Measurements from ENCODE around the gene FRMPD4. TPM values are rescaled to one million over a fixed set of nuclear protein-coding genes. Genes with fewer than 3 reads are reported as not detected.

Gene FRMPD4
- total RNA-seq, 5 donors from 2014 or later (not counting 1 experiment from before 2014, with no cell fraction given), result not detected

DNA sequence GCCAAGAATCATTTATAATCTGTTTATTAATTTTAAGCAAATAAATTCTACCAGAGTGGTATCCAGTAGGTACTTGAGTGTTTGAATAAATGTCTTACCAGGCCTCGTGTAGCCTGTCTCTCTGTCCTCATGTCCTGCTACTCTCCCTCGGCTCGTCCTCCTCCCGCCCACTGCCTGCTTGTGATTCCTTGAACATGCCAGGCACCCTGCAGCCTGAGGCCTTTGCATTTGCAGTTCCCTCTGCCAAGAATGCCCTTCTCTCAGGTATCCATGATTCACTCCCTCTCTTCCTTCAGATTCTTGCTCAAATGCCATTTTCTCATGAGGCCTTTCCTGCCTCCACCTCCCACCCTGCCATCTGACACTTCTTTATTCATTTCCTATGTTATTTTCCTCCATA, 443.3 kb downstream of the FRMPD4 start:
- ATAC-seq (replicated peaks in 1 of 4) (no peak), DNase-seq (no peak)
- no peak overlapping the region for H3K4me3 ChIP-seq (ENCODE audit: control insufficient read depth in 1 of 2, extremely low read depth in 1 of 2, low read length in 1 of 2)
- 100% methylated on average over 2 of the region's 4 CpGs for WGBS (ENCODE audit: insufficient coverage)
- Mint-ChIP-seq H3K4me1 (no peaks in the 10 kb centered on the region), H3K27ac (no peak overlapping the region), H3K4me3 (no peak overlapping the region), H3K36me3 (no peaks in the 10 kb centered on the region), H3K27me3 (peaks cover 0 to 26% of the 10 kb centered on the region in 2 donors), H3K9me3 (peaks cover 0 to 1% (median 0%) of the 10 kb centered on the region in 3 donors)
- ChIA-PET POLR2A (no interaction called here), CTCF (no interaction called here)
- H3K27ac ChIP-seq (ENCODE audit: low read length), result no peak overlapping the region
- H3K36me3 ChIP-seq (ENCODE audit: control insufficient read depth in 2 of 2, extremely low read depth in 1 of 2, insufficient read depth in 1 of 2, low read length in 1 of 2), result no peaks in the 10 kb centered on the region
- H3K27me3 ChIP-seq (replicated peaks in 1 of 2; ENCODE audit: control insufficient read depth in 2 of 2, extremely low read depth in 1 of 2, insufficient read depth in 2 of 2, low read length in 1 of 2), result no peaks in the 10 kb centered on the region
- H3K9me3 ChIP-seq, result no peaks in the 10 kb centered on the region
- no peaks in the 10 kb centered on the region for H3K4me1 ChIP-seq (ENCODE audit: control insufficient read depth in 1 of 2, extremely low read depth in 1 of 2, insufficient read depth in 2 of 2, low read length in 2 of 2)

GRCh38 chrX:12582649-12583048, 444.4 kb downstream of the FRMPD4 start:
- ChIA-PET CTCF (no interaction called here), POLR2A (no interaction called here)
- no peak overlapping the region for H3K27ac ChIP-seq (ENCODE audit: low read length)
- peaks cover 0 to 24% of the 10 kb centered on the region in 2 donors for H3K27me3 Mint-ChIP-seq
- H3K9me3 ChIP-seq, result no peaks in the 10 kb centered on the region
- no peaks in the 10 kb centered on the region for H3K4me1 ChIP-seq (ENCODE audit: control insufficient read depth in 1 of 2, extremely low read depth in 1 of 2, insufficient read depth in 2 of 2, low read length in 2 of 2)
- no peak overlapping the region for H3K27ac Mint-ChIP-seq
- no peaks in the 10 kb centered on the region for H3K27me3 ChIP-seq (replicated peaks in 1 of 2; ENCODE audit: control insufficient read depth in 2 of 2, extremely low read depth in 1 of 2, insufficient read depth in 2 of 2, low read length in 1 of 2)
- no peak overlapping the region for H3K4me3 ChIP-seq (ENCODE audit: control insufficient read depth in 1 of 2, extremely low read depth in 1 of 2, low read length in 1 of 2)
- DNase-seq, result no peak
- H3K4me1 Mint-ChIP-seq, result no peaks in the 10 kb centered on the region
- no peak for ATAC-seq (replicated peaks in 1 of 4)
- H3K36me3 Mint-ChIP-seq, result no peaks in the 10 kb centered on the region
- no peaks in the 10 kb centered on the region for H3K36me3 ChIP-seq (ENCODE audit: control insufficient read depth in 2 of 2, extremely low read depth in 1 of 2, insufficient read depth in 1 of 2, low read length in 1 of 2)
- H3K4me3 Mint-ChIP-seq, result no peak overlapping the region
- no peaks in the 10 kb centered on the region for H3K9me3 Mint-ChIP-seq
- WGBS (ENCODE audit: insufficient coverage), result no CpG with 5 or more reads among the region's 4 CpGs

GRCh38 chrX:12583543-12583942, 445.3 kb downstream of the FRMPD4 start:
- no peak overlapping the region for H3K4me3 Mint-ChIP-seq
- no peak overlapping the region for H3K27ac Mint-ChIP-seq
- POLR2A ChIA-PET, result no interaction called here

DNA sequence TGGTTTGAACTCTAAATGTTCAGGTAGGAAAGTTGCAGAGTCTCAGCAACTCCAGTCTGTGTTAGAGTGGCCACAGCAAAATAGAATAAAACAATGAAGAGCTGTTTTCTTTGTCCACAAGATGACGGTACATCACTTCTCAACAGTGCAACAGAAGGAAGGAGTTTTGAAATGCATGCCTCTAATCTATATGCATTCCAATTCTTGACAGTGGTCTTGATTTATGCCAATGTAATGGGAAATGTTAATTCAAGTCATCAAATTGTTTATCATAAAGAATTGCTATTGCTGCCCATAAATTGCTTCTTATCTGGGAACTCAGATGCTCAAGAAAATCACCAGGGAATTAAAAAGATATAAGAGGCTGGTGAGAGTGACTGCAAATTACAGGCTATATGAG, 457.4 kb downstream of the FRMPD4 start:
- Histone ChIP-seq H3K4me1 (ENCODE audit: control insufficient read depth in 1 of 2, extremely low read depth in 1 of 2, insufficient read depth in 2 of 2, low read length in 2 of 2) (no peaks in the 10 kb centered on the region), H3K27me3 (replicated peaks in 1 of 2; ENCODE audit: control insufficient read depth in 2 of 2, extremely low read depth in 1 of 2, insufficient read depth in 2 of 2, low read length in 1 of 2) (no peaks in the 10 kb centered on the region), H3K4me3 (ENCODE audit: control insufficient read depth in 1 of 2, extremely low read depth in 1 of 2, low read length in 1 of 2) (no peak overlapping the region), H3K27ac (ENCODE audit: low read length) (no peak overlapping the region), H3K9me3 (no peaks in the 10 kb centered on the region), H3K36me3 (ENCODE audit: control insufficient read depth in 2 of 2, extremely low read depth in 1 of 2, insufficient read depth in 1 of 2, low read length in 1 of 2) (no peaks in the 10 kb centered on the region)
- ATAC-seq (replicated peaks in 1 of 4), result no peak
- Mint-ChIP-seq H3K4me3 (no peak overlapping the region), H3K4me1 (no peaks in the 10 kb centered on the region), H3K9me3 (no peaks in the 10 kb centered on the region), H3K27me3 (peaks cover 0 to 12% of the 10 kb centered on the region in 2 donors), H3K36me3 (no peaks in the 10 kb centered on the region), H3K27ac (no peak overlapping the region)
- ChIA-PET POLR2A (no interaction called here), CTCF (no interaction called here)
- WGBS (ENCODE audit: insufficient coverage), result no CpG with 5 or more reads among the region's 1 CpG
- no peak for DNase-seq

More at GRCh38 chrX:12583543-12583942, 445.3 kb downstream of the FRMPD4 start:
- H3K36me3 ChIP-seq (ENCODE audit: control insufficient read depth in 2 of 2, extremely low read depth in 1 of 2, insufficient read depth in 1 of 2, low read length in 1 of 2), result no peaks in the 10 kb centered on the region
- no peak overlapping the region for H3K27ac ChIP-seq (ENCODE audit: low read length)
- DNase-seq, result no peak
- no peaks in the 10 kb centered on the region for H3K9me3 Mint-ChIP-seq
- no peaks in the 10 kb centered on the region for H3K4me1 ChIP-seq (ENCODE audit: control insufficient read depth in 1 of 2, extremely low read depth in 1 of 2, insufficient read depth in 2 of 2, low read length in 2 of 2)
- CTCF ChIA-PET, result no interaction called here
- H3K36me3 Mint-ChIP-seq, result no peaks in the 10 kb centered on the region
- H3K9me3 ChIP-seq, result no peaks in the 10 kb centered on the region
- WGBS (ENCODE audit: insufficient coverage), result 89% methylated on average over 16 of the region's 25 CpGs
- no peak overlapping the region for H3K4me3 ChIP-seq (ENCODE audit: control insufficient read depth in 1 of 2, extremely low read depth in 1 of 2, low read length in 1 of 2)
- H3K4me1 Mint-ChIP-seq, result no peaks in the 10 kb centered on the region
- H3K27me3 ChIP-seq (replicated peaks in 1 of 2; ENCODE audit: control insufficient read depth in 2 of 2, extremely low read depth in 1 of 2, insufficient read depth in 2 of 2, low read length in 1 of 2), result no peaks in the 10 kb centered on the region
- peaks cover 0 to 27% of the 10 kb centered on the region in 2 donors for H3K27me3 Mint-ChIP-seq
- ATAC-seq (replicated peaks in 1 of 4), result no peak

GRCh38 chrX:12610079-12610478, 471.8 kb downstream of the FRMPD4 start:
- no peak overlapping the region for H3K27ac ChIP-seq (ENCODE audit: low read length)
- H3K27me3 ChIP-seq (replicated peaks in 1 of 2; ENCODE audit: control insufficient read depth in 2 of 2, extremely low read depth in 1 of 2, insufficient read depth in 2 of 2, low read length in 1 of 2), result no peaks in the 10 kb centered on the region
- Mint-ChIP-seq H3K9me3 (peaks cover 0 to 4% (median 0%) of the 10 kb centered on the region in 3 donors), H3K4me3 (no peak overlapping the region), H3K4me1 (no peaks in the 10 kb centered on the region), H3K27me3 (peaks cover 0 to 7% of the 10 kb centered on the region in 2 donors), H3K36me3 (no peaks in the 10 kb centered on the region), H3K27ac (no peak overlapping the region)
- no peaks in the 10 kb centered on the region for H3K36me3 ChIP-seq (ENCODE audit: control insufficient read depth in 2 of 2, extremely low read depth in 1 of 2, insufficient read depth in 1 of 2, low read length in 1 of 2)
- 65% methylated on average over 2 of the region's 2 CpGs for WGBS (ENCODE audit: insufficient coverage)
- H3K4me3 ChIP-seq (ENCODE audit: control insufficient read depth in 1 of 2, extremely low read depth in 1 of 2, low read length in 1 of 2), result no peak overlapping the region
- ChIA-PET POLR2A (interaction anchor here in 1 of 2 donors (0.7 kb wide), 1 partner anchor 135 kb away, joined by 6 read pairs; no protein-coding TSS in a partner anchor), CTCF (interaction anchor here in 1 of 2 donors (0.6 kb wide), 1 partner anchor 10 kb away, joined by 3 read pairs; no protein-coding TSS in a partner anchor)
- H3K9me3 ChIP-seq, result no peaks in the 10 kb centered on the region
- ATAC-seq (replicated peaks in 1 of 4), result no peak
- no peaks in the 10 kb centered on the region for H3K4me1 ChIP-seq (ENCODE audit: control insufficient read depth in 1 of 2, extremely low read depth in 1 of 2, insufficient read depth in 2 of 2, low read length in 2 of 2)
- DNase-seq, result no peak

DNA sequence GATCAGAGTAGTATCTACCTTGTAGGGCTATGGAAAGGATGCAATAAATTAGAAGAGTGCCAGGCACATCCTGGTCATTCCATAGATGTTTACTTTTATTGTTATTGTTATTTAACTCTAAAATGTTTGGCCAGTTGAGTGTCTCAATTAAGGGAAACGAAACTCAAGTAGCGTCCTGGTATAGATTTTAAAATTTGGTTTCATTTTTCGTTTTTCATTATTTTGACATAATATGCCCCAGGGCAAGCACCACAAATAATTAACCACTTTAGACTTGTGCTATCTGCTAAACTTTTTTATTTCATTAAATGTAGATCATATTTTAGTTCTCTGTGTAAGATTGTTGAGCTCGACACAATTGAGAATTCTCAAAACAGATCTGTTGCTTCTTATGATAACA, 473.2 kb downstream of the FRMPD4 start:
- no peaks in the 10 kb centered on the region for H3K4me1 Mint-ChIP-seq
- H3K4me3 ChIP-seq (ENCODE audit: control insufficient read depth in 1 of 2, extremely low read depth in 1 of 2, low read length in 1 of 2), result no peak overlapping the region
- ChIA-PET POLR2A (no interaction called here), CTCF (no interaction called here)
- DNase-seq, result no peak
- H3K27me3 Mint-ChIP-seq, result peaks cover 0 to 7% of the 10 kb centered on the region in 2 donors
- no peaks in the 10 kb centered on the region for H3K36me3 Mint-ChIP-seq
- no peaks in the 10 kb centered on the region for H3K9me3 ChIP-seq
- no peak overlapping the region for H3K27ac ChIP-seq (ENCODE audit: low read length)
- WGBS (ENCODE audit: insufficient coverage), result no CpG with 5 or more reads among the region's 4 CpGs
- no peaks in the 10 kb centered on the region for H3K9me3 Mint-ChIP-seq
- H3K27ac Mint-ChIP-seq, result no peak overlapping the region
- H3K4me3 Mint-ChIP-seq, result no peak overlapping the region
- no peaks in the 10 kb centered on the region for H3K27me3 ChIP-seq (replicated peaks in 1 of 2; ENCODE audit: control insufficient read depth in 2 of 2, extremely low read depth in 1 of 2, insufficient read depth in 2 of 2, low read length in 1 of 2)
- no peak for ATAC-seq (replicated peaks in 1 of 4)
- H3K4me1 ChIP-seq (ENCODE audit: control insufficient read depth in 1 of 2, extremely low read depth in 1 of 2, insufficient read depth in 2 of 2, low read length in 2 of 2), result no peaks in the 10 kb centered on the region
- H3K36me3 ChIP-seq (ENCODE audit: control insufficient read depth in 2 of 2, extremely low read depth in 1 of 2, insufficient read depth in 1 of 2, low read length in 1 of 2), result no peaks in the 10 kb centered on the region

DNA sequence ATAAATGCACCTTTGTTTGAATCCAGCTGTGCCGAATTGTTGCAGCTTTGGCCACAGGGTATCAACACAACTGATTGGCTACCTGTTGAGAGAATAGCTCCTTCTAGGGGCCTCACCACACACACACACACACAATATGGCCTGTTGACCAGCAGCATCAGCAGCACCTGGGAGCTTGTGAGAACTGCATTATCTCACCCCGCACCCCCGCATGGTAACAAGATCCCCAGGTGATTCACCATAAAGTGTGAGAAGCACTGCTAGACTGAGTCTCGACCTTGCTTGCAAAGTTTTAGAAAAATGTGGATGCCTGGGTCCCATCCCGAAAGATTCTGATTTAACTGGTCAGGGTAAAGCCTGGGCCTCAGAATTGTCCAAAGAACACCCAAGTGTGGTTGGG, 476.0 kb downstream of the FRMPD4 start:
- H3K4me1 ChIP-seq (ENCODE audit: control insufficient read depth in 1 of 2, extremely low read depth in 1 of 2, insufficient read depth in 2 of 2, low read length in 2 of 2), result no peaks in the 10 kb centered on the region
- no peaks in the 10 kb centered on the region for H3K9me3 Mint-ChIP-seq
- WGBS (ENCODE audit: insufficient coverage), result 72% methylated on average over 4 of the region's 5 CpGs
- H3K4me3 Mint-ChIP-seq, result no peak overlapping the region
- POLR2A ChIA-PET, result no interaction called here
- H3K27ac ChIP-seq (ENCODE audit: low read length), result no peak overlapping the region
- no peak overlapping the region for H3K4me3 ChIP-seq (ENCODE audit: control insufficient read depth in 1 of 2, extremely low read depth in 1 of 2, low read length in 1 of 2)
- no peaks in the 10 kb centered on the region for H3K36me3 ChIP-seq (ENCODE audit: control insufficient read depth in 2 of 2, extremely low read depth in 1 of 2, insufficient read depth in 1 of 2, low read length in 1 of 2)
- no peak for DNase-seq
- H3K9me3 ChIP-seq, result no peaks in the 10 kb centered on the region
- H3K27me3 Mint-ChIP-seq, result peaks cover 0 to 15% of the 10 kb centered on the region in 2 donors
- H3K27ac Mint-ChIP-seq, result no peak overlapping the region
- CTCF ChIA-PET, result no interaction called here
- ATAC-seq (replicated peaks in 1 of 4), result no peak
- H3K4me1 Mint-ChIP-seq, result no peaks in the 10 kb centered on the region
- H3K27me3 ChIP-seq (replicated peaks in 1 of 2; ENCODE audit: control insufficient read depth in 2 of 2, extremely low read depth in 1 of 2, insufficient read depth in 2 of 2, low read length in 1 of 2), result no peaks in the 10 kb centered on the region
- no peaks in the 10 kb centered on the region for H3K36me3 Mint-ChIP-seq
